Retina (tissue), 1 donor: ENCODE measurements around the gene PPIG.
A peak's percentile ranks its signal among the peaks of the same experiment; 100 is the strongest.
"Not testable (repeated sequence)": the region's sequence is repeated elsewhere in the genome, so short reads cannot be mapped to it uniquely, and the experiment has no call there.

Source experiments
- DNase-seq: peaks from one replicate; pipeline ENCODE4 v3.0.0-alpha.2; 2016

The PPIG gene

GRCh38 chr2:169584005-169584877, at the start of gene PPIG:
Gene PPIG (plus strand): TSS chr2:169584351. CDS start chr2:169604042, 19,691 bp downstream.
- peak; percentile 96 for DNase-seq

GRCh38 chr2:169539460-169539859, 44.7 kb upstream of the PPIG start:
- not testable (repeated sequence) for DNase-seq

DNA sequence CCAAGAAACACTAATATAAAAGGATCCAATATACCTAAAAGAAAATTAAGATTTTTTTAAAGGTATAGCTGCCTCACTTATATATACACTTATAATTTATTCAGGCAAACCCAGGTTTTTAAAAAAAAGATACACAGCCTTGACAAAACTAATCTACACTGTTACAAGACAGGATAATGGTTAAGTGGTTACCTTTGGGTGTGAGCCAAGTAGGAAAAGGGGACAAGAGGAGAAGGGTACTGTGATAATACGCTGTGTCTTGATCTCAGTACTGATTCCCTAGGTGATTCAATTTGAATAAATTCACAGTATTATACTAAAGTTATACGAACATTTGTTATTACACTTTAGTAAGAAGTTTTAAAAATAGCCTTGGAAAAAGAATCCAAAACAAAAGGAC, 44.0 kb upstream of the PPIG start:
- no peak for DNase-seq

DNA sequence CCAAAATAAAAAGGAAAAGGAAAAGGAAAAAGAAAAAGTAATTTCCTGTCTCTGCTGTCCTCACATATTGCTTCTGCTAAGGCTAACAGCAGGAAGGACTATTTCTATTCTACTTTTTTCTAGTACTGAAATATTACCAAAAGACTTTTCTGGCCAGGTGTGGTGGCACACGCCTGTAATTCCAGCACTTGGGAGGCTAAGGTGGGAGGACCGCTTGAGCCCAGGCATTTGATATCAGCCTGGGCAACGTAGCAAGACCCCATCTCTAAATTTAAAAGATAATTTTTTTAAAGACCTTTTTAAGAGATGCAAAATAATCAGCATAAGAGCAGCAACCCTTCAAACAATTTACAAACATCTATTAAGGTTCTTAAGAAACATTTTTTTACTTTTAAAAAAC, 41.7 kb upstream of the PPIG start:
- DNase-seq: no peak

GRCh38 chr2:169546756-169547155, 37.4 kb upstream of the PPIG start:
- no peak for DNase-seq

DNA sequence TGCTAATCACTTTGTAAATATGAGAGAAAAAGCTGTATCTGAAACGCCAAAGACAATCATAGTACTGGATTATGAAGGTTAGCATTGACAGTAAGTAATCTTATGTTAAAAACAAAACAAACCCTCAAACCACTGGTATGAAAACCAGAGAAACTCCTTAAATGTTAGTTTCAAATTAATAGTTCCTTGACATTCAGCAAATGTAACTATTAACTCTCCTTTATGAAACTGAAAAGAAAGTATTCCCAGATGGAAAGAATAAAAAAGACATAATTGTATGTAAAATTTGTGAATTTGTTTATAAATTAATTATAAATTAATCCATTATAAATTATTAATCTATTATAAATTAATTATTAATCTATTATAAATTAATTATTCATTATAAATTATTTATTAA, 22.8 kb upstream of the PPIG start:
- DNase-seq: no peak

DNA sequence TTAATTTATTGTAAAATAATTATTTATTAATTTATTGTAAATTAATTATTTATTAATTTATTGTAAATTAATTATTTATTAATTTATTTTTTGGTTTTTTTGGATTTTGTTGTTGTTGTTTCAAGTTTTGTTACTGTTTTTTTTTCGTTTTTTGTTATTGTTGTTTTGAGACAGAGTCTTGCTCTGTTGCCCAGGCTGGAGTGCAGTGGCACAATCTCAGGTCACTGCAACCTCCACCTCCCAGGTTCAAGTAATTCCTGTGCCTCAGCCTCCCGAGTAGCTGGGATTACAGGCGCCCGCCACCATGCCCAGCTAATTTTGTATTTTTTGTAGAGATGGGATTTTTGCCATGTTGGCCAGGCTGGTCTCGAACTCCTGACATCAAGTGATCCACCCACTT, 22.1 kb upstream of the PPIG start:
- DNase-seq: not testable (repeated sequence)

GRCh38 chr2:169562519-169562918, 21.6 kb upstream of the PPIG start:
- peak; percentile 15 for DNase-seq

DNA sequence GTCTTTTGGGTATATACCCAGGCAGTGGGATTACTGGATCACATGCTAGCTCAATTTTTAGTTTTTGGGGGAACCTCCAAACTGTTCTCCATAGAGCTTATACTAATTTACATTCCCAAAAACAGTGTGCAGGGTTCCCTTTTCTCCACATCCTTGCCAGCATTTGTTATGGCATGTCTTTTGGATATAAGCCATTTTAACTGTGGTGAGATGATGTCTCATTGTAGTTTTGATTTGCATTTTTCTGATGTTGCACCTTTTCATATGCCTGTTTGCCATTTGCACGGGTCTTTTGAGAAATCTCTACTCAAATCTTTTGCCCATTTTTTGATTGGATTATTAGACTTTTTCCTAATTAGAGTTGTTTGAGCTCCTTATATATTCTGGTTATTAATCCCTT, 18.5 kb upstream of the PPIG start:
- DNase-seq: no peak

- DNase-seq: no peak
These were observed 14.2 kb upstream of the PPIG start for GRCh38 chr2:169569948-169570347.

- DNase-seq: not testable (repeated sequence)
These were observed 13.4 kb upstream of the PPIG start for GRCh38 chr2:169570752-169571151.

DNA sequence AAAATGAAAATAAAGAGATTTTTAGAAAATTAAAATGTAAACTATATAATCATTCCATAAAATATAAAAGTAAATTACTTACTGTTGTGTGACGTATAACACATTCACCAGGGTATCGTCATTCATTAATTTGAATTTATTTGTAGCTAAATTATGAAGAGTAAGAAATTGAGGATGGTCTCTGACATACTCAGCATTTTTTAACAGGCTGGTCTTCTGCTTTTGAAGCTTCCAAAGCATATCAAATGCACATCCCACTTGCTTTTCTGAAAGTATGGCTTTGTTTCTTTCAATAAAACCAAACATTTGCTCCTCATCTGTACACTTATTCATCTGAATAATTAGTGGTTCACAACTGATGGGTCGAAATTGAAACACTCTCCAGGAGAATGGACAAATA, 12.6 kb upstream of the PPIG start:
- DNase-seq: no peak

GRCh38 chr2:169572189-169572588, 12.0 kb upstream of the PPIG start:
- DNase-seq: no peak

GRCh38 chr2:169572821-169573159, 11.4 kb upstream of the PPIG start:
- DNase-seq: no peak

DNA sequence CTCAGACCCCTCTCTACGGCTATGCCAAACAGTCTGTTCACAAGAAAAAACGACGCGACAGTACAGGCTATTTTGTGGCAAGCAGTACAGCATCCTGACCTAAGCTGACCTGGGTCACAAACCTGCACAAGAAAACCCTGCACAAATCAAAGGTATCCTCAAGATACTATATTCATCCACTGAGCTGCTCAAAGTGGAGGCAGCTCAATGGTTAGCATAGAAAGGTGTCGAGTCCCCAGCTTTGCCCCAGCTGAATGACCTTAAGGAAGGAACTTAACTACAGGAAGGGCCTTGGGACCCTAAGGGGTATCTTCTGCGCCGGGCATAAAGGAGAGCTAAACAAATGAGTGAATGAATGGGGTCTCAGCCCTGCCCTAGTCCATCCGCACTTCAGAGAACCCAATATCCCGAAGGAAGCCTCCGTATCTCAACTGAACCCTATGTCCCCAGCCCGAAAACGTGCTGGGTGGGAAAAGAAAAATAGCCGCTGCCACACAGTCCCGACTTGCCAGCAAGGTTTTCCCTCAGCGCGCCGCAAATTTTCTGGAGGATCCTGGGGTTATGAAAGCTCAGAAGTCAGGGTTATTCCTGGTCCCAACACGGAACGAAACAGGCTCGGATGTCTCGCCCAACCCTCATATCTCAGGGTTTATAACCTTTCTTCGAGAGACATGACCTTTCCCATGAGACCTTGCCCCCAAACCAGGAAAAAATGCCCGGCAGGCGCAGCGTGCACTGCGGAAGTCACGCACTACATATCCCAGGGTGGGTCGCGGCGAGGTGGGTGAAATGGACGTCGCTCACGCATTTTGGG, 10.8 kb upstream of the PPIG start, which contains the start of gene FASTKD1:
TSS of gene FASTKD1 (minus strand) at position 706 of the 814 bp plus-strand sequence. CDS start 1,836 bp downstream, outside the sequence.
- DNase-seq: peak; percentile 90

DNA sequence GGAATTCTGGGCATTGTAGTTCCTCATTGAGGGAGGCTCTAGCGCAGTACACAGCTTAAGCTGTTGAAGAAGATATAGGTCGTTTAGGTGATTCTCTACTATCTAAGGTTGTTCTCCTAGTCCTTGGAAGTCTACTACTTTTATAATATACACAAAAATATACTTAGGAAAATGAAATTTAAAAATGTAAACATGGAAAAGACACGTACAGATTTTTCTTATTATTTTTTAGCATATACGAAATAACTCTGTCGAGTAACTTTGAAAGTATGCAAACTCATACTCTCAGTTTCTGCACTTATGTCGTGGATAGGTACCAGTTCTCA, 10.2 kb upstream of the PPIG start:
- no peak for DNase-seq

DNA sequence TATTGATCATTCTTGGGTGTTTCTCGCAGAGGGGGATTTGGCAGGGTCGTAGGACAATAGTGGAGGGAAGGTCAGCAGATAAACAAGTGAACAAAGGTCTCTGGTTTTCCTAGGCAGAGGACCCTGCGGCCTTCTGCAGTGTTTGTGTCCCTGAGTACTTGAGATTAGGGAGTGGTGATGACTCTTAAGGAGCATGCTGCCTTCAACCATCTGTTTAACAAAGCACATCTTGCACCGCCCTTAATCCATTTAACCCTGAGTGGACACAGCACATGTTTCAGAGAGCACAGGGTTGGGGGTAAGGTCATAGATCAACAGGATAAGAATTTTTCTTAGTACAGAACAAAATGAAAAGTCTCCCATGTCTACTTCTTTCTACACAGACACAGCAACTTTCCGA, 9.6 kb upstream of the PPIG start:
- not testable (repeated sequence) for DNase-seq

GRCh38 chr2:169575264-169575663, 8.9 kb upstream of the PPIG start:
- not testable (repeated sequence) for DNase-seq

DNA sequence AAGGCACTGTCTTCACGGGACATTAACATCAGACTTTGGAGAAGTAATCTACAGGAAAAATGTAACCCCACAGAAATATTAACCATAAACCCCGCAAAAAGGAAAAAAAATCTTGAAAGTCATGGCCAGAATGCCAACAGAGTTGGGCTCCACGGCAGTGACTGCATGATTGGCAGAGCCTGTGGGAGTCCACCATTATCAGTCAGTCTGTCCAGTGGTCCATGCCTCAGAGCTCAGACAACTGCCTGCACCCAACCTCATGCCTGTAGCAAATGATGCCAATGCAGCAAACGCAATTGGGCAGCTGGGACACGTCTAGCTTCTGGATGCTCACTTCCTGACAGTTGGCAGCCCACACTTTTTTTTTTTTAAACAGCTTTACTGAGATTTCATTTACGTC, 5.1 kb upstream of the PPIG start:
- DNase-seq: no peak

DNA sequence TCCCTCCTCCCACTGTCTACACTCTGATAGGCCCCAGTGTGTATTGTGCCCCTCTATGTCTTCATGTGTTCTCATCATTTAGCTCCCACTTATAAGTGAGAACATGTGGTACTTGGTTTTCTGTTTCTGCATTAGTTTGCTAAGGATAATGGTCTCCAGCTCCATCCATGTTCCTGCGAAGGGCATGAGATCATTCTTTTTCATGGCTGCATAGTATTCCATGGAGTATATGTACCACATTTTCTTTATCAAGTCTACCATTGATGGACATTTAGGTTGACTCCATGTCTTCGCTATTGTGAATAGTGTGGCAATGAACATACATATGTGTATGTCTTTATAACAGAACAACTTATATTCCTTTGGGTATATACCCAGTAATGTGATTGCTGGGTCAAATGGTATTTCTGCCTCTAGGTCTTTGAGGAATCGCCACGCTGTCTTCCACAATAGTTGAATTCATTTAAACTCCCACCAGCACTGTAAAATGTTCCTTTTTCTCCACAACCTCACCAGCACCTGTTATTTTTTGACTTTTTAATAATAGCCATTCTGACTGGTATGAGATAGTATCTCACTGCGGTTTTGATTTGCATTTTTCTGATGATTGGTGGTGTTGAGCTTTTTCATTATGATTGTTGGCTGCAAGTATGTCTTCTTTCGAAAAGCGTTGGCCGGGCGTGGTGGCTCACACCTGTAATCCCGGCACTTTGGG, 1.4 kb upstream of the PPIG start:
- DNase-seq: not testable (repeated sequence)

DNA sequence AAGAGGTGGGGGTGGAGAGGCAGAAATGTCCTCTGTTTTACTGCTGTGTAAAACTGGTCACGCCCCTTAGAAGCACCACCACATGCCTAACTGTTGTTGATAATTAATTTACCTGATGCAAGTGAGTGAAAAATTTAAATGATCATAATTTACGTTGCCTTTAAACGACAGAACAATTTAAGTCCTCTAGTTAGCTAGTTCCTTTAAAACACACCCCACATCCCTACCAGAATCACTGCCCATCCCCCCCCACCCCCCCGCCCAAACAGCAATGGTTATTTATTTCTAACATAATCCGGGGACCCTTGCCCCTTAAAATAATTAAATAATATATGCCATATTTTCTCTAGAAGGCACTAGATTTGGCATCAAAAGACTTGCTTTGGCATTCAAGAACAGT, 633 bp upstream of the PPIG start:
- DNase-seq: no peak

GRCh38 chr2:169585673-169586072, 1.5 kb downstream of the PPIG start:
- no peak for DNase-seq

GRCh38 chr2:169590804-169591203, 6.7 kb downstream of the PPIG start:
- DNase-seq: no peak
